Measurements from ENCODE around the gene FLT1. TPM values are rescaled to one million over a fixed set of nuclear protein-coding genes. Genes with fewer than 3 reads are reported as not detected.
A peak's percentile ranks its signal among the peaks of the same experiment; 100 is the strongest.

Gene FLT1
- total and polyA plus RNA-seq, 2 donors (not counting 1 experiment from before 2014, with no cell fraction given): 1.3 to 2.5 TPM

DNA sequence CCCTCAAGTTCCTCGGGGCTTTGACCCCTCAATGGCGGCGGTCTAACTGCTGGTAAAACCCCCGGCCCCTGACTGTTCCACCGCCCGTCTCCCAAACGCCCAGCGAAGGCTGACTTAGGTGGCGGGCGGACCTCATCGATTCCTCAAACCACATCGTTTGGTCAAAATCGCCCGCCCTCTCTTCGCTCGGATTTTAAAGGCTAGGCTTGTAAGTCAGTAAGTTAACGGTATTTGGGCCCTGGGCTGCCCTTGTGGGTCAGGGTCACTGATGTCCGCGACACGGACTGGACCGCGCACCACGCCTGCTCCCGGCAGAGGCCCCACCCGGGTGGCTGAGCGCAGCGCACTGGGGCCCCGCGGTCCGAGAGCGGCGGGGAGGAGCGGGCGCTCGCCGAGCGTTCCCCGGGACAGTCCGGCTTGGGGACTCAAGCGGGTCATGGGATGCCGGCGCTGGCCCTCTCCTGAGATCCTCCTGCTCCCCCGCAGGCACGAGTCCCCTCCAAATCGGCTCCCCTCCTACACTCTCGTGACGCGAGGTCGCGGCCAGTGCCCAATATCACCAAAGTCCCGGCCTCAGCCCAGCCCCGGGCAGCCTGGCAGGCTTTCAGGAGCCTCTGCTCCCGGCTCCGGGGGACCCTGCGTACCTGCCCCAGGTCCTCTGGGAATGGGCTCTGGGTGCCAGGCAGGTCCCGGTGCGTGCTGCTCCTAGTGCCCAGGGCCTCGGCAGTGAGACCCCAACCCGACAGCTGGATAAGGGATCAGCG is 1.0 kb downstream of the FLT1 start:
- Histone ChIP-seq H3K27me3 (ENCODE audit: control insufficient read depth, insufficient read depth, low read length) (peaks cover 70% of the 10 kb centered on the region), H3K4me1 (ENCODE audit: control insufficient read depth, extremely low read depth, insufficient read depth, low read length) (no peaks in the 10 kb centered on the region), H3K4me2 (ENCODE audit: extremely low read depth, insufficient read depth, low read length) (peak overlapping the region; percentile 50), H3K9me3 (ENCODE audit: control insufficient read depth, insufficient read depth, low read depth, low read length) (no peaks in the 10 kb centered on the region), H3K9ac (ENCODE audit: insufficient read depth, low read length) (no peak overlapping the region), H3K79me2 (ENCODE audit: control insufficient read depth, insufficient read depth, low read length) (no peaks in the 10 kb centered on the region), H3K27ac (ENCODE audit: insufficient read depth, low read length) (no peak overlapping the region), H3K4me3 (replicated peaks in 1 of 4; ENCODE audit: control extremely low read depth in 1 of 4, insufficient read depth in 1 of 4, low read depth in 3 of 4, low read length in 4 of 4) (peak overlapping the region; percentile 1 to 52 (median 36)), H3K36me3 (ENCODE audit: control insufficient read depth, insufficient read depth, low read length) (no peaks in the 10 kb centered on the region), H2AFZ (ENCODE audit: low read length) (no peak overlapping the region), H4K20me1 (ENCODE audit: control insufficient read depth, extremely low read depth, insufficient read depth, low read length) (no peaks in the 10 kb centered on the region)
- DNase-seq (ENCODE audit: low read depth in 2 of 2): no peak
- TF ChIP-seq, protein P1, sequence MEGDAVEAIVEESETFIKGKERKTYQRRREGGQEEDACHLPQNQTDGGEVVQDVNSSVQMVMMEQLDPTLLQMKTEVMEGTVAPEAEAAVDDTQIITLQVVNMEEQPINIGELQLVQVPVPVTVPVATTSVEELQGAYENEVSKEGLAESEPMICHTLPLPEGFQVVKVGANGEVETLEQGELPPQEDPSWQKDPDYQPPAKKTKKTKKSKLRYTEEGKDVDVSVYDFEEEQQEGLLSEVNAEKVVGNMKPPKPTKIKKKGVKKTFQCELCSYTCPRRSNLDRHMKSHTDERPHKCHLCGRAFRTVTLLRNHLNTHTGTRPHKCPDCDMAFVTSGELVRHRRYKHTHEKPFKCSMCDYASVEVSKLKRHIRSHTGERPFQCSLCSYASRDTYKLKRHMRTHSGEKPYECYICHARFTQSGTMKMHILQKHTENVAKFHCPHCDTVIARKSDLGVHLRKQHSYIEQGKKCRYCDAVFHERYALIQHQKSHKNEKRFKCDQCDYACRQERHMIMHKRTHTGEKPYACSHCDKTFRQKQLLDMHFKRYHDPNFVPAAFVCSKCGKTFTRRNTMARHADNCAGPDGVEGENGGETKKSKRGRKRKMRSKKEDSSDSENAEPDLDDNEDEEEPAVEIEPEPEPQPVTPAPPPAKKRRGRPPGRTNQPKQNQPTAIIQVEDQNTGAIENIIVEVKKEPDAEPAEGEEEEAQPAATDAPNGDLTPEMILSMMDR (conservative IDR thresholded peaks at IDR 0.05 in 1 of 2, IDR thresholded peaks at IDR 0.05 in 1 of 2; ENCODE audit: low read depth in 1 of 2, low read length in 2 of 2): no peak
- peak; percentile 73 for TF ChIP-seq EZH2 (IDR thresholded peaks at IDR 0.05; ENCODE audit: low read length, missing control alignments)

DNA sequence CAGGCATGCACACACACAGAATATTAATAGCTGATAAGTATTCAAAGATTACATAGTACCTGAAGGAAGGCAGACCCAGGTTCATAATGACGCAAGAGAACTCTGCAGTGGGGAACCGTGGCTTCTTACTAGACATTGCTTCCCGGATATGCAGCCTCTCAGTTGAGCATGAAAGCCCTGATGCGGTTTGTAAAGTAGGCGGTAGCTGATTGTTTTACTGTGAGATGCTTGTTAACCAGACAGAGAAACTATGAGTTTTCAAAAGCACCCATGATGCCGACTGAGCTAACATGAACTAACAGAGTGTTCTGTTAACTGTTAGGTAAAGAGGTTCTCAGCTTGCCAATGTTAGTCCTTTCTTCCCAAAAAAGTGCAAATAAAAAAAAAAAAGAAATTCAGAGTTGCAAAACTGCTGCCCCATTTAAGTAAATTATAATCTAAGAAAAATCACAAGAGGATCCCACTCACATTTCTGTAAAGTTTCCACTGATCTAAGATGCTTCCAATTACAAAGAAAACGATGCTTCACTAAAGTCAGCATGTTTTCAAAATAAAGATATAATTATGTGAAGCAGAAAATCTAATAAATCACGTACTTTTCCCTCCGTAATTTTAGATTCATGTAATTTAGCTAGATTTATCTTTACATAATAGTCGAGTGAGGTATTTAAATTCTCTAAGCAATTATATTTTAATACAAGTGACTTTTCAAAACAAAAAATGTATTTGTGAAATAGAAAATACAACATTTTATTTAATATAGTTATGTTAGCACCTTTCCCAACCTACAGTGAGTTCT is 2.2 kb downstream of the FLT1 start:
- no peak overlapping the region for H3K4me2 ChIP-seq (ENCODE audit: extremely low read depth, insufficient read depth, low read length)
- H3K27ac ChIP-seq (ENCODE audit: insufficient read depth, low read length): no peak overlapping the region
- H3K4me3 ChIP-seq (replicated peaks in 1 of 4; ENCODE audit: control extremely low read depth in 1 of 4, insufficient read depth in 1 of 4, low read depth in 3 of 4, low read length in 4 of 4): no peak overlapping the region
- no peaks in the 10 kb centered on the region for H3K36me3 ChIP-seq (ENCODE audit: control insufficient read depth, insufficient read depth, low read length)
- peaks cover 62% of the 10 kb centered on the region for H3K27me3 ChIP-seq (ENCODE audit: control insufficient read depth, insufficient read depth, low read length)
- H3K9ac ChIP-seq (ENCODE audit: insufficient read depth, low read length): no peak overlapping the region
- H2AFZ ChIP-seq (ENCODE audit: low read length): no peak overlapping the region
- no peaks in the 10 kb centered on the region for H3K9me3 ChIP-seq (ENCODE audit: control insufficient read depth, insufficient read depth, low read depth, low read length)
- H3K4me1 ChIP-seq (ENCODE audit: control insufficient read depth, extremely low read depth, insufficient read depth, low read length): no peaks in the 10 kb centered on the region
- no peak for DNase-seq (ENCODE audit: low read depth in 2 of 2)
- no peaks in the 10 kb centered on the region for H3K79me2 ChIP-seq (ENCODE audit: control insufficient read depth, insufficient read depth, low read length)
- no peak for TF ChIP-seq EZH2 (IDR thresholded peaks at IDR 0.05; ENCODE audit: low read length, missing control alignments)
- TF ChIP-seq, protein P1 (conservative IDR thresholded peaks at IDR 0.05 in 1 of 2, IDR thresholded peaks at IDR 0.05 in 1 of 2; ENCODE audit: low read depth in 1 of 2, low read length in 2 of 2): no peak
- no peaks in the 10 kb centered on the region for H4K20me1 ChIP-seq (ENCODE audit: control insufficient read depth, extremely low read depth, insufficient read depth, low read length)

DNA sequence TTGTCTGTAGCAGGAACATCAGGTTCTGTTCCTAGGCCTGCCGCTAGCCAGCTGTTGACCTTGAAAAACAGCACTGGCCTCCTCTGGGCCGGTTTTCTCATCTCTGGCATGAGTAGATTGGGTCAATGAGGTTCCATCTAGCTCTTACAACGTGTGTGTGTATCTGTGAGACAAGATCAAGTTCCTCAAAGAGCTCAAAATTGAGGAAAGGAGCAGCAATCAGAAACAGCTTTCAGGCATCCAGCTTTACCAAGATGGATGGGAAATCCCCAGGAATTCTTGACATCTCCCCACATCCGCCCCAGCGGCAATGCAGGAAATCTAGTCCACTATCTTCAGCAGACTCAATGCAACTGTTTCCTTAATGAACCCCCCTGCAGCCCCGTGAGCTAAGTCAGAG is 4.9 kb downstream of the FLT1 start:
- H3K79me2 ChIP-seq (ENCODE audit: control insufficient read depth, insufficient read depth, low read length): no peaks in the 10 kb centered on the region
- no peaks in the 10 kb centered on the region for H3K36me3 ChIP-seq (ENCODE audit: control insufficient read depth, insufficient read depth, low read length)
- no peak overlapping the region for H3K4me2 ChIP-seq (ENCODE audit: extremely low read depth, insufficient read depth, low read length)
- H3K4me1 ChIP-seq (ENCODE audit: control insufficient read depth, extremely low read depth, insufficient read depth, low read length): no peaks in the 10 kb centered on the region
- no peak overlapping the region for H3K4me3 ChIP-seq (replicated peaks in 1 of 4; ENCODE audit: control extremely low read depth in 1 of 4, insufficient read depth in 1 of 4, low read depth in 3 of 4, low read length in 4 of 4)
- TF ChIP-seq EZH2 (IDR thresholded peaks at IDR 0.05; ENCODE audit: low read length, missing control alignments): no peak
- TF ChIP-seq, protein P1 (conservative IDR thresholded peaks at IDR 0.05 in 1 of 2, IDR thresholded peaks at IDR 0.05 in 1 of 2; ENCODE audit: low read depth in 1 of 2, low read length in 2 of 2): no peak
- no peak overlapping the region for H2AFZ ChIP-seq (ENCODE audit: low read length)
- DNase-seq (ENCODE audit: low read depth in 2 of 2): no peak
- no peaks in the 10 kb centered on the region for H3K9me3 ChIP-seq (ENCODE audit: control insufficient read depth, insufficient read depth, low read depth, low read length)
- no peaks in the 10 kb centered on the region for H4K20me1 ChIP-seq (ENCODE audit: control insufficient read depth, extremely low read depth, insufficient read depth, low read length)
- no peak overlapping the region for H3K27ac ChIP-seq (ENCODE audit: insufficient read depth, low read length)
- peaks cover 43% of the 10 kb centered on the region for H3K27me3 ChIP-seq (ENCODE audit: control insufficient read depth, insufficient read depth, low read length)
- no peak overlapping the region for H3K9ac ChIP-seq (ENCODE audit: insufficient read depth, low read length)

Data from fibroblast of lung (primary cell).